ENCODE measurements around the gene MDM2. TPM values are rescaled to one million over a fixed set of nuclear protein-coding genes. Genes with fewer than 3 reads are reported as not detected.
"Not testable (repeated sequence)": the region's sequence is repeated elsewhere in the genome, so short reads cannot be mapped to it uniquely, and the experiment has no call there.

MDM2 gene
- total RNA-seq, 1 donor from 2014 or later: 60.7 TPM

DNA sequence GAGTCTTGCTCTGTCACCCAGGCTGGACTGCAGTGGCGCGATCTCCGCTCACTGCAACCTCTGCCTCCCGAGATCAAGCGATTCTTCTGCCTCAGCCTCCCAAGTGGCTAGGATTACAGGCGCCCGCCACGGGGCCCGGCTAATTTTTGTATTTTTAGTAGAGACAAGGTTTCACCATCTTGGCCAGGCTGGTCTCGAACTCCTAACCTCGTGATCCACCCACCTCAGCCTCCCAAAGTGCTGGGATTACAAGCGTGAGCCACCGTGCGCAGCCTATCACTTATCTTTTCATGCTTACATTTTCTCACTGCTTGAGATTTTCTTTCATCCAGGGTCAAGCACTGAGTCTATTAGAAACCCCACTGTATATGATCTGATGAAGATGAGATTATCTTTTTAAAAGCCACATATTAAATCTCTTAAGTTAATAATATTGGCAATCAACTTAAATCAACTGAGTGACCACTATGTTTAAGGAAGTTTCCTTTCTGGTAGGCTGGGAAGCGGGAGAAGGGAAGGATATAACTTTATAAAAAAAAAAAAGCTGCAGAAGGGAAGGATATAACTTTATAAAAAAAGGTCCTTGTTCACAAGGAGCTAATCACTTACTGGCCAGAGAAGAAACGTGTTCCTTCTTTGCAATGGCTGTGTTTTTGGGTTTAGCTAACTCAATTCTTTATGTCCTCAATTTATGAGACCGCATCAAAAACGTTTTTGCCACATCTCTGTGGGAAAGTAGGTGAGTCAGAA lies 1.3 kb upstream of the MDM2 start:
- DNase-seq: no peak

DNA sequence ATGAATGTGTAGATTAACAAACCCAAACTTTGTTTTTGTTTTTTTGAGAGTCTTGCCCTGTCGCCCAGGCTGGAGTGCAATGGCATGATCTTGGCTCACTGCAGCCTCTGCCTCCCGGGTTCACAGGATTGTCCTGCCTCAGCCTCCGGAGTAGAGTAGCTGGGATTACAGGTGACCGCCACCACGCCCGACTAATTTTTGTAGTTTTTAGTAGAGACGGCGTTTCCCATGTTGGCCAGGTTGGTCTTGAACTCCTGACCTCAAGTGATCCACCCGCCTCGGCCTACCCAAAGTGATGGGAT lies 752 bp upstream of the MDM2 start:
- not testable (repeated sequence) for DNase-seq

DNA sequence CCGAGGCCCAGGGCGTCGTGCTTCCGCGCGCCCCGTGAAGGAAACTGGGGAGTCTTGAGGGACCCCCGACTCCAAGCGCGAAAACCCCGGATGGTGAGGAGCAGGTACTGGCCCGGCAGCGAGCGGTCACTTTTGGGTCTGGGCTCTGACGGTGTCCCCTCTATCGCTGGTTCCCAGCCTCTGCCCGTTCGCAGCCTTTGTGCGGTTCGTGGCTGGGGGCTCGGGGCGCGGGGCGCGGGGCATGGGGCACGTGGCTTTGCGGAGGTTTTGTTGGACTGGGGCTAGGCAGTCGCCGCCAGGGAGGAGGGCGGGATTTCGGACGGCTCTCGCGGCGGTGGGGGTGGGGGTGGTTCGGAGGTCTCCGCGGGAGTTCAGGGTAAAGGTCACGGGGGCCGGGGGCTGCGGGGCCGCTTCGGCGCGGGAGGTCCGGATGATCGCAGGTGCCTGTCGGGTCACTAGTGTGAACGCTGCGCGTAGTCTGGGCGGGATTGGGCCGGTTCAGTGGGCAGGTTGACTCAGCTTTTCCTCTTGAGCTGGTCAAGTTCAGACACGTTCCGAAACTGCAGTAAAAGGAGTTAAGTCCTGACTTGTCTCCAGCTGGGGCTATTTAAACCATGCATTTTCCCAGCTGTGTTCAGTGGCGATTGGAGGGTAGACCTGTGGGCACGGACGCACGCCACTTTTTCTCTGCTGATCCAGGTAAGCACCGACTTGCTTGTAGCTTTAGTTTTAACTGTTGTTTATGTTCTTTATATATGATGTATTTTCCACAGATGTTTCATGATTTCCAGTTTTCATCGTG lies 612 bp downstream of the MDM2 start:
- DNase-seq: peak; percentile 37

DNA sequence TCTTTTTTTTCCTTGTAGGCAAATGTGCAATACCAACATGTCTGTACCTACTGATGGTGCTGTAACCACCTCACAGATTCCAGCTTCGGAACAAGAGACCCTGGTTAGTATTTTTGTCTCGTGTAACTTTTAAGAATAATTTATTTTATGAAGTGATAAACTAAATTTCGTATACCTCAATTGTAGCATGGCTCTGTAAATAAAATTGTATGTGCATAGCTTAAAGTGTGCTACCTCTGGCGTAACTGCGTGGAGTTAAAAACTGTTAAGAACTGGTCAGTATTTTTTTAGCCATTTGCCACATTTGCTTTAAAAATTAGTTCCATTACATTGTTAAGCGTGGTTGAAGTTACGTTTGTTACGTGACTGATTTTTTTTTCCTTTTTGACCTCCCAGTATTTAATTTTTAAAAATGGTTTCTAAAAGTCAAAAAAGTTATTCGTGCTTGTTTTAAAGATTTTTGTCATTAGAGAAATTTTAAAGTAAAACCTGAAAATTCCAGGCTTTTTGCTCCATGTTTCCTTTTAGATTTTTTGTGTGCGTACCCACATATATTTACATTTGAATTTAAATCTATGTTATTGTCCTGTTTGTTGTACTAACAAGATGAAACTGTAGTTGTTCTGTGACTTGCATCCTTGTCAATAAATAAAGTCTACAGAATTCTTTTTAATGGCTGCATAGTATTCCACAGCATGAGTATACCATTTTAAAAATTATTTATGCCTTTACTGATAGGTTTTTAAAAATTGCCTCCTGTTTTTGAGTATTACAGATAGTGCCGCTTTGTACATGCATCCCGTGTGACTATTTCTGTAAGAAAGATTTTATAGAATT lies 1.4 kb downstream of the MDM2 start:
- no peak for DNase-seq

DNA sequence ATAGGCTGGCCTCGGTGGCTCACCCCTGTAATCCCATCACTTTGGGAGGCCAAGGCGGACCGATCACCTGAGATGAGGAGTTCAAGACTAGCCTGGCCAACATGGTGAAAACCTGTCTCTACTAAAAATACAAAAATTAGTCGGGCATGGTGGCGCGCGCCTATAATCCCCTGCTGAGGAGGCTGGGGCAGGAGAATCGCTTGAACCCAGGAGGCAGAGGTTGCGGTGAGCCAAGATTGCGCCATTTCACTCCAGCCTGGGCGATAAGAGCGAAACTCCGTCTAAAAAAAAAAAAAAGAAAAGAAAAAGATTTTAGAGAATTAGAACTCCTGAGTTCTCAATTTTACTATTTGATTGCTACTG lies 2.0 kb downstream of the MDM2 start:
- DNase-seq: not testable (repeated sequence)

DNA sequence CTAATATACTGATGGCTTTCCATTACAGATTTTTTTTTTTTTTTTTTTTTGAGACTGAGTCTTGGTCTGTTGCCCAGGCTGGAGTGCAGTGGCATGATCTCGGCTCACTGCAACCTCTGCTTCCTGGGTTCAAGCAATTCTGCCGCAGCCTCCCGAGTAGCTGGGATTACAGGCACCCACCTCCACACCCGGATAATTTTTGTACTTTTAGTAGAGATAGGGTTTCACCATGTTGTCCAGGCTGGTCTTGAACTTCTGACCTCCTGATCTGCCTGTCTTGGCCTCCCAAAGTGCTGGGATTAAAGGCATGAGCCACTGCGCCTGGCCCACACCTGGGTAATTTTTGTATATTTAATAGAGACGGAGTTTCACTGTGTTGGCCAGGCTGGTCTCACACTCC lies 3.6 kb downstream of the MDM2 start:
- not testable (repeated sequence) for DNase-seq

DNA sequence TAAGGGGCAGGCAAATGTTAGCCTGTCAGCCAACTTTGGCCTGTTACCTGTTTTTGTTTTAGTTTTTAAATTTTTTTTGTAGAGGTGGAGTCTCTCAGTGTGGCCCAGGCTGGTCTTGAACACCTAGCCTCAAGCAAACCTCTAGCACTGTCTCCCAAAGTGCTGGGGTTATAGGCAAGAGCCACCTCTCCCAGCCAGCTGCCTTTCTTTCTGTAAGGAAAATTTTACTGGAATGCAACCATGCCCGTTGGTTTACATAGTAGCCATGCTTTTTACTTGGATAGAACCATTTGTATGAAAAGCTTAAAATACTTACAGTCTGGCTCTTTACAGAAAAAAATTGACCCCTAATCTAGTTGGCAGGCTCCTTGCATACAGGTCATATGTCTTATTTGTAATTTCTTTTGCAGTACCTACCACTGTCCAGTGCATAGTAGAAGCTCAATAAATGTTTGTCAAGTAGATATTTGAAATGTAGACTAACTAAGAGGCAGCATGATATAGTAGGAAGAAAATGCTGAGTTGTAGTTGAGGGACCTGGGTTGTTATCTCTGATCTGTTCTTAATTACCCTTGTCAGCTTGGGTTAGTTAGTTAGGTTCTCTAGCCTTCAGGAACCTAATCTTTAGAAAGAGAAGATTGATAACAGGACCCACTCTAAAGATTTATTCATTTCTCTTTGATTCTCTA lies 4.7 kb downstream of the MDM2 start:
- no peak for DNase-seq

DNA sequence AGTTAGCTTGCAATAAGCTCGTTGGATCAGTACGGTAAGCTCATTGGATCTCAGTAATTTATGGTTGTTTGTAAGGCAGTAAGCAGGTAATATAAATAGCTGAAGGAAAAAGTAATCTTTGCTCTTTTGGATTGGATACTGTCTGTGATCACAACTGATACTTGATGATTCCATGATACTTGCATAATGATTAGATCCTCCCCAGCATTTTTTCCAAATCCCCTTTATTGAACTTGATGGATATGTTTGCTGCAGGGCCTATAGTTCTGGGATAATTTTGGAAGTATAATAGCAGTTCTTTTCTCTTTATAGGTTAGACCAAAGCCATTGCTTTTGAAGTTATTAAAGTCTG lies 5.2 kb downstream of the MDM2 start:
- DNase-seq: no peak

DNA sequence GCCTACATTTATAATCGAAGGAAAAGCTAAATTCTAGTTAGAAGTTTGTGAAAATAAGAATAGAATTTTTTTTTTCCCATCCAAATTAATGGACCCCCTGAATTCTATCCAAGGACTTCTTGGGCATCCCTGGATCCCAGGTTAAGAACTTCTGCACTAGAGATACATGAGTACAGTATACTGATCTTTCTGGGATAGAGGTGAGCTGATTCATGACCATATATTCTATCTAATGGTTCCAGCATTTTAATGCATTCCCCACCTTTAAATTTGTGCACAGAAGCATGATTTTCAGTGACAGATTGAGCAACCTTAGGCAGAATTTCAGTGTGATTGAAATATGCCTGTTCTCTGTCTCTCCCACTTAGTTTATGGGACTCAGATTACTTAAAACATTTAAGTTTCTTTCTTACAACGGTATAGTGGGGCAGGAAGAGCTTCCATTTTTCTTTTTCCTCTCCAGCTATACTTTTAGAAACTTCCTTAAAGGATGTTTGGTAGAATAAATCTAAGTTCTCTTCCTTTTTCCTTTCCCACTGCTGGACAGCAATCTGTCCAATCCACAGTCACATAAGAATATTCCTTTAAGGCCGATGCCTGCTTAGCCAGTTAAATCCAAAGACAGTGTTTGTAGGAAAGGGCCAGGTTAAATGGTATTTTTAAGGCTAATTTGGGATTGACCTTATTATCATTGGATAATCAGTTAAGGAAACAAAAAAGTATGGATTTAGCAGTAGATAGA lies 6.7 kb downstream of the MDM2 start:
- DNase-seq: no peak

DNA sequence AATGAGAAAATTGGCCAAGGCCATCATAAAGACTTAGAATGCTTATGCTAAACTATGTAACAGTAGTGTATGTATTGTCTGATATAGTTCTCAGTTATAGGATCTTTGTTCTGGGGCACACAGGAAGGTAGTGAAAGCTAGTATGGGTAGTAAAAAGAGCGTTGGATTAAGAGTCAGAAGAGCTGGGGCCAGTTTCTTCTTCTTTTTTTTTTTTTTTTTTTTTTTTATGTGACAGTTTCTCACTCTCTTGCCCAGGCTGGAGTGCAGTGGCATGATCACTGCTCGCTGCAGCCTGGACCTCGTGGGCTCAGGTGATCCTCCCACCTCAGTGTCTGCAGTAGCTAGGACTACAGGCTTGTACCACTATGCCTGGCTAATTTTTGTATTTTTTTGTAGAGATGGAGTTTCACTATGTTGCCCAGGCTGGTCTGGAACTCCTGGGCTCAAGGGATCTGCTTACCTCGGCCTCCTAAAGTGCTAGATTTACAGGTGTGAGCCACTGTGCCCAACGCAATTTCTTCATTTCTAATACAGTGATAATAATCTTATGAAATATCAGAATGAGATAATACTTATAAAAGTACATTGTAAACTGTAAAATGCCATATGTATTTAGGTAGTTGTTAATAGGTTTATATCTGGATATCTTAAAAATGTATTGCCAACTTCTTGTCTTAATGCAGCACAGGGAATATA lies 7.4 kb downstream of the MDM2 start:
- DNase-seq: no peak

DNA sequence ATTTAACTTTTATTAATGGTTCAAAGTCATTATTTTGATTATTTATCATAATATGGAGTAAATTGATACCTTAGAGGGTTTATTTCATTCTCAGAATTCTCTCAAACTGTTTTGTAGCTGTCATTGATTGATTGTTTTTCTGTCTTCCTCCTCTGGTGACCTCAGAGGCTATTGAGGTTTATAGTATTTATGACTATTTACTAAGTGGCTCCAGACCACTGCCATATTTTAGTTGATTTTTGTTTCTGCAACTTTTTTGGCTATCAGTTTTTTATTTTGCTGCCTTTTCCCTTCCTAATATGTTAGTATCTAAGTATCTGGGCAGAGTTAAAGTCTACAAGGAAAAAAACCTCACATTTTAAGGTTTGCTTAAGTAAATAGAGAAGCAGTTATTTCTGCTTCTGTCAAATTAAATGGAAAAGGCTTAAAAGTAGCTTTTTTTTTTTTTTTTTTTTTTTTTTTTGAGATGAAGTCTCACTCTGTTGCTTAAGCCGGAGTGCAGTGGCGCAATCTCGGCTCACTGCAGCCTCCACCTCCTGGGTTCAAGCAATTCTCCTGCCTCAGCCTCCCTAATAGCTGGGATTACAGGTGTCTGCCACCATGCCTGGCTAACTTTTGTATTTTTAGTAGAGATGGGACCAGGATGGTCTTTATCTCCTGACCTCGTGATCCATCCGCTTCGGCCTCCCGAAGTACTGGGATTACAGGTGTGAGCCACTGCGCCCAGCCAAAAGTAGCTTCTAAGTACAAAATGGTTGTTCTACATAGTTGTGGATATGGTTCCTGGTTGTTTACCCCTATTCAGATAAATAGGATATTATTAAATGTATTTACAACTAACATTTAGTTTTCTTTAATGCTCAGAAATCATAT lies 8.2 kb downstream of the MDM2 start:
- no peak for DNase-seq

DNA sequence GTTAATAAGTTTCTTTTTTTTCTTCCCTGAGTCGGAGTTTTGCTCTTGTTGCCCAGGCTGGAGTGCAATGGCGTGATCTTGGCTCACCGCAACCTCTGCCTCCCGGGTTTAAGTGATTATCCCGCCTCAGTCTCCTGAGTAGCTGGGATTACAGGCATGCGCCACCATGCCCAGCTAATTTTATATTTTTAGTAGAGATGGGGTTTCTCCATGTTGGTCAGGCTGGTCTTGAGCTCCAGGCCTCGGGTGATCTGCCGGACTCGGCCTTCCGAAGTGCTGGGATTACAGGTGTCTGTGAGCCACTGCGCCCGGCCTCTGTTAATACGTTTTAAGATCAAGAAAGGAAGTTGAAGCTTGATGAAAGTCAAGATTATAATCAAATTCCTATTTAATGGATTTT lies 11.5 kb downstream of the MDM2 start:
- DNase-seq: not testable (repeated sequence)

DNA sequence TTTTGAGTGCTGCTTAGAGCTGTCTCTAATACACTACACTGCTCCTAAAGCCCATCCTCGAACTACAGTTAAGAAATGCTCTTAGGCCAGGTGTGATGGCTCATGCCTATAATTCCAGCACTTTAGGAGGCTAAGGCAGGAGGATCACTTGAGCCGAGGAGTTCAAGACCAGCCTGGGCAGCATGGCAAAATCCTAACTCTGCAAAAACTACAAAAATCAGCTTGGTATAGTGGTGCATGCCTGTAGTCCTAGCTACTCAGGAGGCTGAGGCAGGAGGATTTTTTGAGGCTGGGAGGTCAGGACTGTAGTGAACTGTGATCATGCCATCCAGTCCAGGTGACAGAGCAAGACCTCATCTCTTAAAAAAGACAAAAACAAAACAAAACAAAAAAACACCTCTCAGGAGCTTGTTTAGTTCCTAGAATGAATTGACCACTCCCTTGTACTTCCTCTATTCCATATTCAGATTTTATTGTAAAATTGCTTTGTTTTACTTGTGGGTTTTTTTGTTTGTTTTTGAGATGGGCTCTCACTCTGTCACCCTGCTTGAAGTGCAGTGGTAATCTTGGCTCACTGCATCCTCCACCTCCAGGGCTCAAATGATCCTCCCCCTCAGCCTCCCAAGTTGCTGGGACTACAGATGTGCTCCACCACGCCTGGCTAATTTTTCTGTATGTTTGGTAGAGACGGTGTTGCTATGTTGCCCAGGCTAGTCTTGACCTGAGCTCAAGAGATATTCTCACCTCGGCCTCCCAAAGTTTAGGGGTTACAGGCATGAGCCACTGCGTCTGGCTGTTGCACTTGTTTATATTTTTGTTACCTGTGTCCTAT lies 13.6 kb downstream of the MDM2 start:
- DNase-seq: no peak

DNA sequence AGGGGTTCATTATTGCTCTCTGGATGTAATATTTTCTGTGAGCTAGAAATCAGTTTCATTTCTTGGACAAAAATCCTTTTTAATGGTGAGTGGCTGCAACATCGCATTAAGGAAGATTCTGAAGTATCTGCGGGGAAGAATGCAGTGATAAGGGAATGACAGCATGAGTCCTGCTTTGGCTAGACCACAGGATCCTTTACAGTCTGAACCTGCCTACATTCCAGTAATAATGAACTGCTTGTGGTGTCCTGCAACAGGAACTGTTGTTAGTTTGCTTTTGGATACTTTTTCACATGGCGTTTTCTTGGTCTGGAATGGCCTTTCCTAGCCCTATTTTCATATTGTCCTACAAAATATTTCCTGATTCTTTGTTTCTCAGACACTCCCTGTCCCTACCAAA lies 15.7 kb downstream of the MDM2 start:
- no peak for DNase-seq

DNA sequence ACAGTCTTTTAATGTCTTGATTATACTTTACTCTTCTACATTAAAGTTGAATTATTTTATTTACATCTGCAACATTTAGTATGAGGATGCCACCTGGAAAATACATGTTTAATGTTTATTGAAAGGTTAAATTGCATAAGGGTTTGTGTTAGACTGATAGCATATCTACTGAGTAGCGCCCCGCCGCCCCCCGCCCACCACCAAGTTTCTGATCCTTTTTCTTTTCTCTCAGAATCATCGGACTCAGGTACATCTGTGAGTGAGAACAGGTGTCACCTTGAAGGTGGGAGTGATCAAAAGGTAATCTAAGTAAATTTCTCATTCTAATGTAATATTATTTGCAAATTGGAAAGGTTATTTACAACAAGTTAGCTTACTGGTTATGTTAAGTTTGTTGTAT lies 16.2 kb downstream of the MDM2 start:
- no peak for DNase-seq

DNA sequence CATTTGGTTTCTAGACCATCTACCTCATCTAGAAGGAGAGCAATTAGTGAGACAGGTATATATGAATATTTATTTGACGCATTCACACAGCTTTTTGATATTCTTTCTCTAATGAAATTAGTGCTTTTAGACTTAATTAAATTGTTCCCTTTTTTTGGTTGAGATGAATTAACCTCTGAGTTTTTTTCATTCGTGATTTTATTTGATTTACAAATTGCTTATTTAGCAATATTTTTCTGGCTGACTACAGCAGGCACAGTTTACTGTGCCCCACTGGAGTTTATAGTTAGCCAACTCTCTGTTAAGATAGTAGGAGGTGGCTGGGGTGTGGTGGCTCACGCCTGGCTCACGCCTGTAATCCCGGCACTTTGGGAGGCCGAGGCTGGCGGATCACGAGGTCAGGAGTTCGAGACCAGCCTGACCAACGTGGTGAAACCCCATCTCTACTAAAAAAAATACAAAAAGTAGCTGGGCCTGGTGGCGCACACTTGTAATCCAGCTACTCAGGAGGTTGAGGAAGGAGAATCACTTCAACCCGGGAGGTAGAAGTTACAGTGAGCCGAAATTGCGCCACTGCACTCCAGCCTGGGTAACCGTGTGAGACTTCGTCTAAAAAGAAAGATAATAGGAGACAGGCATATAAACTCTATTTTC lies 16.7 kb downstream of the MDM2 start:
- DNase-seq: no peak

DNA sequence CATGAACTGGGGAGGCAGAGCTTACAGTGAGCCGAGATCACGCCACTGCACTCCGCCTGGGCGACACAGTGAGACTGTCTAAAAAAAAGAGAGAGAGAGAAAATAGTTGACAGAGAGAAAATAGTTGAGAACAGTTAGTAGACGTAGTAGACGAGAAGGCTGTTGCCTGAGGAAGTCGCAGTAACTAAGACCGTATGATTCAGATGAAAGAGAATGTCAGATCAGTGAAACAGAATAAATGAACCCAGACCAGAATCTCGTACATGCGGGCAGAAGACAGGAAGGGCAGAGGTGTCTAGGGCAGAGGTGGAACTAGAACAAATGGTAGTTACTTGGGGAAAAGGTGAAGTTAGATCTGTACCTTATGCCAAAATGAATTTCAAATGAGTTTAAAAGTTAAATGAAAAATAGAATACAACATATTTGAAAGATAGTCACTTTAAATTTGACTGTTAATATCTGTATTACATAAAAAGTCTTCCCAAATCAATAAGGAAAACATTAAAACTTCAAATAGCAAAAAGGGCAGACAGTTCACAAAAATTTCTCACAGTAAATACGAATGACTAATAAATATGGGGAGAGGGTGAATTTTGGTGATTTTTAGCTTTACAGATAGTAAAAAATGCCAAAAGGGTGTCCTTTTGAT lies 17.7 kb downstream of the MDM2 start:
- DNase-seq: no peak

All from occipital lobe (tissue), 2 donors.